GM19328 (cell line): Measurements from ENCODE around the gene TMEM253.

Source experiments
- ATAC-seq: cut with Tn5 transposase; IDR thresholded peaks from one replicate; pipeline ENCODE4 v1.9.1; 2021; ENCODE audit warnings: mild to moderate bottlenecking, moderate library complexity; ENCODE audit not compliant: unreplicated experiment

TMEM253 gene

GRCh38 chr14:21100931-21101330 is at the start of gene TMEM253:
TSS of gene TMEM253 (plus strand) at chr14:21101066. CDS start at chr14:21101344, 278 bp downstream.
- ATAC-seq, result no peak

DNA sequence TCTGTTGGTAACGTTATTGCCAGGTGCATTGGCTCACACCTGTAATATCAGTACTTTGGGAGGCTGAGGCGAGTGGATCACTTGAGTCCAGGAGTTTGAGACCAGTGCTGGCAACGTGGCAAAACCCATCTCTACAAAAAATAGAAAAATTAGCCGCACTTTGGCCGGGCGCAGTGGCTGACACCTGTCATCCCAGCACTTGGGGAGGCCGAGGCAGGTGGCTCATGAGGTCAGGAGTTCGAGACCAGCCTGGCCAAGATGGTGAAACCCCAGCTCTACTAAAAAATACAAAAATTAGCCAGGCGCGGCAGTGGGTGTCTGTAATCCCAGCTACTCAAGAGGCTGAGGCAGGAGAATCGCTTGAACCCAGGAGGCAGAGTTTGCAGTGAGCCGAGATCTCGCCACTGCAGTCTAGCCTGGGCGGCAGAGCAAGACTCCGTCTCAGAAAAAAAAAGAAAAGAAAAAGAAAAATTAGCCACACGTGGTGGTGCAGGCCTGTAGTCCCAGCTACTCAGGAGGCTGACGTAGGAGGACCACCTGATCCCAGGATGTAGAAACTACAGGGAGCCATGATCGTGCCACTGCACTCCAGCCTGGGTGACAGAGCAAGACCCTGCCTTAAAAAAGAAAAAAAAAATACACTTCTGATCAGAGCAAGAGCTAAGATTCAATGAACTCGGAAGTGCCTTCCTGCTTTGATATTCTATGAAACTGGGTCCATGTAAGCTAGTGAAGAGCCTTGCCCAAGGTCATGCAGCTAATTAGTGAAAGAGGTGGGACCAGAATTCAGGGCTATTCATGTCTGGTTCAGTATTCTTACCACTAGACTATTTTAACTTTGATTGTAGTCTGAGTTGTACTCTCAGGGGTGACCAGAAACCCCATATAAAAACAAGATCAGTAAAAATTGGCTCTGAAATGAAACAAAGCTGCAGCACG is 47.4 kb upstream of the TMEM253 start:
- no peak for ATAC-seq

DNA sequence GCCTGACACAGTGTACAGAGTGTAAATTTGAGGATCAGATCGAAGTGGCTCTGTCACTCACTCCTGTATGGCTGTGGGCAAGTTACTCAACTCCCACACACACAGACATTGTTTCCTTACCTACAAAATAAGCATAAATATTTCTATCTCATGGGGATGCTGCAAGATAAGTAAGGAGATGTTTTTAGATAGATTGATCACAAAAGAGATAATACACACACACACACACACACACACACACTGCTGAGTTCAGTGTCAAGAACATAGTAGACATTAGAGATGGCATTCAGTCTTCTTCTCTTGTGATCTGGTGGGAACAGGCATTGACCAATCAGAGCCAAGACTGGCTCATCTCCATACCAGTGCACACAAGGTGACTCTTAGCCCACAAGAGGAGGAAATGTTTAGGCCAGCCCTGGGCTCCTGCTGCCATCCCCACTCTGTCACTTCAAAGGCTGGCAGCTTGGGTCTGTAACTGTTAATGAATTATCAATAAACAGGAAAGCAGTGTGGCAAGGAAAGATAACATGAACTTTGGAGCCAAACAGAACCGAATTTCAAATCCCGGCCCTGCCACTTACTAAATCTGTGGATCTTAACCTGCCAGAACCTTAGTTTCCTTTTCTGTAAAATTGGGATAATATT is 46.6 kb upstream of the TMEM253 start:
- ATAC-seq, result no peak

DNA sequence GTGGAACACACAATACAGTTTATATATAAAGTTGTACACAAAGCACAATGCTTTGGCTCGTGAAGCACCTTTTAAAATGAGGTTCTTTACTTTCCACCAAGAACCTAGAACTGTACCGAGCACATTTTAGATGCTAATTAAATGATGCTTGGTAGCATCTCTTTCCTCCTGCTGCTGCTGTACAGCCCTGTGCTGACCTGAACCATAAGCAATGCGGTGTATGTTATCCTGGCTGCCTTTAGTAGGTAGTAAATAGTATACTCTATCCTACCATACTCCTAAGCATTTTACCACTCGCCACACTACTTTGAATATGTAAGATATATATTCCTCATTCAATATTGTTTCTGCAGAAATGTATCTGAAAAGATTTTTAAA is 46.1 kb upstream of the TMEM253 start:
- no peak for ATAC-seq

GRCh38 chr14:21055432-21056117 is 45.3 kb upstream of the TMEM253 start:
- ATAC-seq, result no peak

- no peak for ATAC-seq
Observed at GRCh38 chr14:21056520-21057163, 44.2 kb upstream of the TMEM253 start.

GRCh38 chr14:21057803-21058675 is 42.8 kb upstream of the TMEM253 start, which contains the start of gene RNASE8:
TSS of gene RNASE8 (plus strand) at chr14:21057822. CDS start at chr14:21057893, 71 bp downstream.
- ATAC-seq, result no peak

GRCh38 chr14:21058903-21059302 is 42.0 kb upstream of the TMEM253 start:
- no peak for ATAC-seq

DNA sequence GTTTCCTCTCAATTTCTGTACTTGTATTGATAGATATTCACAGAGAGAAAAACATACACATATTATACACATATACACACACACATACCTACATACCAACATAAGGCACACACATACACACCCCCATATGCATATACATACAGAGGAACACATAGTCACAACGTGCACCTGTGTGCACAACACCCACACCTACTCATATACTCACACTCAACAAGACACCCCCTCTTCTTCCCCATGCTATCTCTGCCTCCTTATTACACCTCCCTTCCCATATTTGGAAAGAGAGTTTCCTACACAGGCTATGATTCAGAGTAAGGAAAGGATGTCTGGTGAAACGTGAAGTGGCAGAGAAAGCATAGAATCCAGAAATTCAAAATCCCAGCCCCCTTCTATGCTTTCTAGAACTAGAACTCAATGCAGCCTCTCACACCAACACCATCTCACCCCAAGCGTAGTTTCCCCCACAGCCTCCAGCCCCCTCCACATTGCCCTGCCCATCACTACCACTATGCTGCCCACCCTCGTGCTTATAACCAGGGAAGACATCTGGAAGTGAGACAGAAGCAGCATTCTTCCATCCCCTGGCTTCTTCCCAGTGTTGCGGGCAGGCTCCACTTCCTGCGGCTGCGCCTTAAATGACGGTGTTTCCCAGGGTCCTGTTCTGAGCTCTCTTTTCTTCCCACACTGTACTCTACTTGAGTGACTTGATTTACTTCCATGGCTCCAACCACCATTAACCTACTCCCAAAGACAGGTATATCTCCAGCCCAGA is 40.8 kb upstream of the TMEM253 start:
- no peak for ATAC-seq

GRCh38 chr14:21060614-21061346 is 40.1 kb upstream of the TMEM253 start:
- no peak for ATAC-seq

DNA sequence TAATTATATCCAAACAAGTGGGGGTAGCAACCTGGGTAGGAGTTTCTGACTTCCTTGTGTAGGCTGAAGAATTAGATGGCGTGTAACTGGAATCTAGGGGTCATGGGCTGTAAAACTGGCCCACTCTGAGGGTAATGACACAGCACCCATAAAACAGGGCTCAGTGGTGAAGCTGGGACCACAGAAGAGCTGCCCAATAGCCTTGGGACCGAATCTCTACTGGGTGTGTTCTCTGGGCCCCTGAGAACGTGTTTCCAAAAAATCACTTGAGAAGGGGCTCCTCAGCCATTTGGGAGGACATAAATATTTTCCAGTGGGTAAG is 39.6 kb upstream of the TMEM253 start:
- no peak for ATAC-seq

DNA sequence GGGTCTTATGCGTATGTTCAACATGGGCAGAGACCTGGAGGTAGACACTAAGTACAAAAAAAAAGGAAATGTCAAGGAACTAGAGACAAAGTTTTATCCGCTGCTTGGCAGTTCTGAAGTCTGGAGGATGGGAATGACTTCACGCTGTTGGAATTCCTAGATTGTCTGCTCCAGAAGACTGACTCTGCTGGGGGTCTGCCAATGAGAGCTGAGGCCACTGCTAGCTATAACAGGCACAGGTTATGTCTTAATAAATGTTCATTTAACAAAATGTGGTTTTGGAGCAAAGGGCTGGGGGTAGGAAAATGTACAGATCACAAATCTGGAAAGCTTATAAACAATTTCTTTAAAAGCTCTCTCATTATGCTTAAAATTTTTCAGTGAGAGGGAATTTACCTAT is 37.4 kb upstream of the TMEM253 start:
- no peak for ATAC-seq

- no peak for ATAC-seq
Observed at GRCh38 chr14:21066882-21067502, 33.9 kb upstream of the TMEM253 start.

GRCh38 chr14:21068521-21069387 is 32.1 kb upstream of the TMEM253 start:
- no peak for ATAC-seq

- ATAC-seq, result no peak
Observed at GRCh38 chr14:21069388-21070082, 31.3 kb upstream of the TMEM253 start.

DNA sequence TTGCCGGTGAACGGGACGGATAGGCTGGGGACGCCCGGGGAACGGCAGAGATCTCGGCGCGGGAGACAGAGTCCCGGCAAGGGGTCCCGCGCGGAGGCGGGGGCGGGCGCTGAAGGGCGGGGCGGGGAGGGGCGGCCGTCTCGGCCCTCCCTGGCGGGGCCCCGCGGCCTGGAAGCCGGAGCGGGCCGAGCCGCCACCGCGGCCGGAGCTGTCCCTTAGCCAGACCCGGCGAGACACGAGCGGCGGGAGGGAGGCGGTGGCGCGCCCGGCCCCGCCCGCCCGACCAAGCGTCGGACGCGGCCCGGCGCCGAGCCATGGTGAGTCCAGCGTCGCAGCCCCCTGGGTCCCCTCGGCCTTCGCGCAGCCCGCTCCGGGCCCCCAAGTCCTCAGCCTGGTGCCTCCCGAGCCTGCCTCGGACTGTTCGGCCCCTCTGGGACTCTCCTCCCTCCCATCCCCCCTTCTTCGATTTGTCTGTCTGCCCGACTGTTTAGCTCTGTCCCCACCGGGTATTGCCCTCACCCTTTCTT is 30.7 kb upstream of the TMEM253 start, which contains the start of gene ARHGEF40:
Gene ARHGEF40, plus strand, starts transcription at position 222 of the 527 bp plus-strand sequence. Its CDS starts 93 bp downstream, at position 315.
- no peak for ATAC-seq
